Measurements from ENCODE around the gene SERPINF2.
A peak's percentile ranks its signal among the peaks of the same experiment; 100 is the strongest.
"Not testable (repeated sequence)": the region's sequence is repeated elsewhere in the genome, so short reads cannot be mapped to it uniquely, and the experiment has no call there.

SERPINF2 gene

DNA sequence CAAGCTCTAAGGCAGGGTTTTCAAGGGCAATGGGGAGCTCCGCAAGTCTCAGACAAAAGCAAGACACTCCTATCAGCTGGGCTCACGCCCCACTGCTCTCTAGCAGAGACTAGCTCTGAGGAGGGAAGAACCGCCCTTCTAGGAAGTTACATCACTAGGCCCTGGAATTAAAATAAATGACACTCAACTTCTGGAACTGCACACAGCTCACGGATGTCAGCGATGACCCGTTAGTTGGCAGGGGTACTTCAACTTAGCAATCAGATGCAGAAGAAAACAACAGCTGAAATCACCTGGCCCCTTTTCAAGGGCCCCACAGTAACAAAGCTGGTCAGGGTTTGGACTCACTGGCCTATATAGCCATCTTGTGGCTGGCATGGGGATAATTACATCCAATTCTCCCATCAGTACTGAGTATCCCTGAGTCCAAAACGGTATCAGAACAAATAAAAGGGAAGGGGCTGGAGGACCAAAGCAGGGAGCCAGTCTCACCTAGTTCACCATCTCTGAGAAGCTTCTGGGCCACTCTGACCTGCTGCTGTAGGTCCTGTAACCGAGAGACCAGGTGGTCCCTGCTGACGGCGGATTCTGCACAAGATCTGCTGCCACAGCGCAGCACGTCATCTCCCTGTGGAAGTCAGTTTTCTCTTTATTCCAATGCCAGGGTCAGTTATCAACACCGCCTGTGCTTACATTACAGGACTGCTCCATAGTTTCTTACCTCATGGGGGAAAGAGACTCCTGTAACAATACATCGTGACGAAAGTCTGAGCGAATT, 41.4 kb downstream of the SERPINF2 start:
- peak overlapping the region; percentile 65 for H3K27ac ChIP-seq
- DNase-seq (ENCODE audit: low read depth, low spot score) = no peak

DNA sequence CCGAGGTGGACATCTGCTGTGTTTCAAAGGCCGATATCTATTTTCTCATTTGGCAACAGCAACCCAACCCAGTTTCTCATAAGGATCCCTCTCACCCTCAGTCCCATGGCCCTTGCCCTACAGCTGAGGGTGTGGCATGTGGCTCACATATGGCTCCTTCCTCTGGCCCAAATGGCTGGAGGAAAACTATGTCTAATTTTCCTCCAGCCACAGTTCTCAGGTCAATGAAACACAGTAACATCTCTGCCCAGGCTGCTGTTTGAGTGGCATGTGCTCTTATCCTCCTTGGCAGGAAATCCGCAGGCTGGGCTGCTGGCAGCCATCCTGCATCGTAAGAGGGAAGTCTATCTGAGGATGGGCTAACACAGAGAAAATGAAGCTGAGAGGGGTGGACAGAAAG, 43.3 kb downstream of the SERPINF2 start:
- no peak overlapping the region for H3K27ac ChIP-seq
- no peak for DNase-seq (ENCODE audit: low read depth, low spot score)

DNA sequence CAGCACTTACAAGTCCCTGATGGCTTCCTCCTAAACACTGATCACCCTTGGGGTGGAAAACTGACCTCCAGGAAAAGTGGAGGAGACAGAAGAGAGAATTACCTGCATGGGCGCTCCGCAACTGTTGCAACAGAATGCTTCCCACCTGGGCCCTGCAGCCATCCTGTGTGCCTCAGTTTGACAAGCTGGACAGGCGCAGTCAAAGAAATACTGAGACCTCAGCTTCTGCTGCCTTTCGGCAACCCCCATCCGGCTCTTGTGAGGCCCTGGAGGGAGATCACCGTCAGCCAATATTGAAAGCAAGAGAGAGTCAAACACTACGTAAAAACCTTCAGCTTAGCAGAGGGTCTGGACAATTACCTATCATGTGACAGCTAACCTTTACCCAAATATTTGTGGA, 44.0 kb downstream of the SERPINF2 start:
- DNase-seq (ENCODE audit: low read depth, low spot score) = no peak
- no peak overlapping the region for H3K27ac ChIP-seq

DNA sequence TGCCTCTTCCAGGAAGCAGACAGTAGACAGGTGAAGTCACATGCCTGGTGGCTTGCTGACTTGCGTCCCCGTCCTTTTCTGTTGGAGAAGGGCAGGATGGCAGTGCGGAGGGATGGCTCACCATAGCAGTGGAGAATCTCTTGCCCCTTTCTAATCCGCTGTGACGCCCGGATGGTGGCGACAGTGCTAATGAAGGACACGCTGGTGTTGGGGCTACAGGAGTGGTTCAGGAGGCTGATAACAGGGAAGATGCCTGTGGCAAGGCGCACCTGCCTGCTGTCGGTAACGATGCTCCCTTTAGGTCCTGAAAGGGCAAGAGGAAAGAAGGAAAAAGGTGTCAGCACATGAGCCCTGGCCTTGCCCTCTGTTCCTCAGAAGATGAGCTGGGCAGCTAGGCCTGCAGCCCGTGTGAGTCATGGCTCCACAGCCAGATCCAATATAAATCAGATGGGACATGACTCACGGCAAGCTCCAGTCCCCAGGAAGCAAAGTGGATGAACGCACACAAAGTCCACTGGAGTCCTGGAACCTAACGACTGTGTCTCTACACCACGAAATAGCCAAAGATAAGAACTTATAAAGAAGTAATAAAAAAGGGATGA, 44.7 kb downstream of the SERPINF2 start:
- H3K27ac ChIP-seq = peak overlapping the region; percentile 48
- DNase-seq (ENCODE audit: low read depth, low spot score) = peak; percentile 54

DNA sequence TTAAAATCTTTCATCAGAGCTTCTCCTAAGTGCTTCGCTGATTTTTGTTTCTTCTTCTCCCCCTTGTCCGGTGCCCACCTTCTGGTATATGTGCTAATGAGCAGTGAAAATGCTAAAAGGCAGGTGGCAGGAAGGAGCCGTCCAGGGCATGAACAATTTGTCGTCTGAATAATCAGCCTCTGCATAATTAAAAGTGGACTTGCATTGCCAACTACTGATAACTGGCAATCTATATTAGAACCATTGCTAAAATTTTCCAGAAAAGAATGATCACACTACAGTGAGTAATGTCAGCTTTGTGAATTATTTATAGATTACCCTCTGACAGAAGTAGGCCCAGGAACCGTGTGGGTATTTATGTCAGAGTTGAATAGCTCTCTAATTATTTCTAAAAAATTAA, 47.3 kb downstream of the SERPINF2 start:
- H3K27ac ChIP-seq = no peak overlapping the region
- DNase-seq (ENCODE audit: low read depth, low spot score) = no peak

DNA sequence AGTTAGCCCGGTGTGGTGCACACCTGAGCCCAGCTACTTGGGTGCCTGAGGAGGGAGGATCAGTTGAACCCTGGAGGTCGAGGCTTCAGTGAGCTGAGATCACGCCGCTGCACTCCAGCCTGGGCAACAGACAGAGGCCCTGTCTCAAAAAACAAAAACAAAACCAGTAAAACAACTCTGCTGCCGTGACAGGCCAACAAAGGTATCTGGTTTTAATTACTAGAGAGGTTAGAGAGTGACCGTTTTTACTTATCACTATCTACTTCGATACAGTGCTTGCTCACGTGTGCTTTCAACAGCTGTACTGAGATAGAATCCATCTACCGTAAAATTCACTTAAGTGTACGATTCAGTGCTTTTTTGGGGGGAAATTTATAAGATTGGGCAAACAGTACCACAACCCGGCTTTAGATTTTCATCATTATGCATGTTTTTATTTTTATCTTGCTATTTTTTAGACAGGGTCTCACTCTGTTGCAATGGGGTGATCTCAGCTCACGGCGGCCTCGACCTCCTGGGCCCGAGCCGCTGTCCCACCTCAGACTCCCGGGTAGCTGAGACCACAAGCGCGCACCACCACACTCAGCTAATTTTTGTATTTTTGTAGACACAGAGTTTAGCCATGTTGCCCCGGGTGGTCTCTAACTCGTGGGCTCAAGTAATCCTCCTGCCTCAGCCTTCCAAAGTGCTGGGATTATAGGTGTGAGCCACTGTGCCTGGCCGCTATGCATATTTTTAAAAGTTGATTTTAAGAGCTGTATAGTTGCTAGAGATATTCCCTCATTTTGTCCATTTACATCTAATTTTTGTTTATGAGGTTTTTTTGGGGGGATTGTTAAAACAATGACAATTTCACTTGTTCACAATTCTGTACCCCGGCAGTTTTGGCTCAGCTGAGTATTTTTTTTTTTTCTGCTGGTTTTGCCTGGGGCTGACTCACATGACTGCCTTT, 50.1 kb downstream of the SERPINF2 start:
- H3K27ac ChIP-seq = peak overlapping the region; percentile 59
- no peak for DNase-seq (ENCODE audit: low read depth, low spot score)

DNA sequence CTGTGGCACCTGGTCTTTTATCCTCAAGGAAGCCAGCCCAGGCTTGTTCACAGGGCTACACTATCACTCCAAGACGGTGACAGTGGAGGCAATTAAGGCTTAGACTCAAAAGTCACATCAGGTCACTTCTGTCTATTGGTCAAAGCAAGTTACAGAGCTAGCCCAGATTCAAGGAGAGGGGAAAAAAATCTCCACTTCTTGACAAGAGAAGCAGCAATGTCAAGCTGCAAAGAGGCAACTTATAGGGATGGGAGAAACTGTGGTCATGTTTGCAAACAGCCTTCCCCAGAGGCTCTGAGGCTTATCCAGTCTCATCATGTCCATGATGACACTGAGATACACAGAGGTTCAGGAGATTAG, 50.8 kb downstream of the SERPINF2 start:
- peak overlapping the region; percentile 59 for H3K27ac ChIP-seq
- peak; percentile 31 for DNase-seq (ENCODE audit: low read depth, low spot score)

DNA sequence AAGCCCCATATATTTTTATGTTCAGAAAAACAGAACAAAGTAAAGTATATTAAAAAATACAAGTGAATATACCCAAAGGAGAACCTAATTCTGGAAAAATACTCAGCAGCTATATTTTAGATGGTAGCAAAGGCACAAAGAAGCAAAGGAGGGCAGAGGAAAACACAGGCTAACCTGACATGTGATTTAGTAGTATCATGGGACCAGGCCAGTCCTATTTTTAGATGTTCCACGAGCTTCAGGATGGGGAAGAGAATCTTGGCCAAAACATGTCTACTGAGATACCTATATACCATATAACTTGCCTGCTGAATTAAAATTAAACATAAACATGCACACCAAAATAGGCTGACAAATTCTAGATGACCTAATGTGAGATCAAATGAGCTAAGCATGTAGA, 54.1 kb downstream of the SERPINF2 start:
- no peak for DNase-seq (ENCODE audit: low read depth, low spot score)
- no peak overlapping the region for H3K27ac ChIP-seq

DNA sequence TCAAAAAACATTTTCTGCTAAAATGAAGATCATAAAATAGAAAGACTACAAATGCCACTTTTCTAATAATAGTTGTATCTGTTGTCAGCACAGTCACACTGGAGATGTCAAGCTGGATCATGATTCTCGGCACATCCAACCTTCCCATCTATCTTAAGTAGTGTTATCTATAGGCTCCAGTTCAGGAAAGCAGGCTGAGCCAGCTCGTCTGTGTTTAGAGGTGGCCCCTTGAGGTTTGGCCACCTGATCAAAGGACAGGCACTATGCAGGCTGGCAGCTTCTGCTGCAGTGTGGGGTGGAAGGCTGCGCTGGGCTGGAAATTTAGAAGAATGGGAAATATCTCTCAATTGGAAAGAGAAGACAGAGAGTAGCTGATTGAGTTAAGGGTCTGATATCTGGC, 54.7 kb downstream of the SERPINF2 start:
- DNase-seq (ENCODE audit: low read depth, low spot score) = no peak
- H3K27ac ChIP-seq = no peak overlapping the region

DNA sequence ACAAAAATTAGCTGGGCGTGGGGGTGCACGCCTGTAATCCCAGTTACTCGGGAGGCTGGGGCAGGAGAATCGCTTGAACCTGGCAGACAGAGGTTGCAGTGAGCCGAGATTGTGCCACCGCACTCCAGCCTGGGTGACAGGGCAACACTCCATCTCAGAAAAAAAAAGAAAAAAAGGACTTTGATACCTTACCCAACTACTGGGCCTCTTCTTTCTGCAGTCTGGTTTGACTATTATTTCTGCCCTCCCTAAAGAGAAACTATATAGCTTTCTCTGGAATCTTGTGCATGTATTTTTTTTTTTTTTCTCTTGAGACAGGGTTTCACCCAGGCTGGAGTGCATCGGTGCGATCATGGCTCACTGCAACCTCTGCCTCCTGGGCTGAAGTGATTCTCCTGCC, 55.2 kb downstream of the SERPINF2 start:
- not testable (repeated sequence) for DNase-seq (ENCODE audit: low read depth, low spot score); H3K27ac ChIP-seq

DNA sequence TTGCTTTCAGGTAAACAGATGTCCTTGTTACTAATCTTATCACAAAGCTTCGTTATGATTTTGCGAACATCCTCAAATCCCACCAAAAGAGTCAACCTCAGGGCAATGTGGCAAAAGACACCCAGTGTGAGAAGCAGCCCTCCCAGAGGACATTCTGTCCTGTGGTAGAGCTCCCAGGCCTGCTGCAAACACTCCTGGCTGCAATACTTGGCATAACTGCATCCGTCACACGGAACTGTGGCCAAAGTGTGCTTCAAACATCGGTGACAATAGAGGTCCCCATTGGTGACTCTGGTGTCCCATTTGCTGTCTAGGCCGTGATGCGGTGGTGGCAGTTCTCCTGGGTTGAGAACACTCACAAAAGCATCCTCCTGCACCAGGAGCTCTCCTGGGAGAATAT, 57.6 kb downstream of the SERPINF2 start:
- H3K27ac ChIP-seq = no peak overlapping the region
- no peak for DNase-seq (ENCODE audit: low read depth, low spot score)

DNA sequence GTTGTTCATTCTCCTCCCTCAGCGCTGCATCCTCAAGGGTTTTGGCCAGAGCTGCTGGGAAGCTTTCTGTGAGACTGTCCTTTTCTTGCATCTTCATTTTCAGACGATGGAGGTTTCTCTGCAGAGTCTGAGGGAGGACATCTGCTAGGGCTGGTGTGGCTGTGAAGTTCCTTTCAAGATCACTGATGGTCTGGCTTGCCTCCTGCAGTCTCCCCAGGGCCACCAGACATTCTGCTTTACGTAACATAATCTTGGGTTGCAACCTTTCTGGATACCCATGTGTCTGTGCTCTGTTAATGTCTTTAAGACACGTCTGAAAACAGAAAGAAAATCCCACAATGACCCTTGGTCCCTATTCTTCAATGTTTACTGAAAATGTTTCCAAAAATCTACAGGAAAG, 58.0 kb downstream of the SERPINF2 start:
- DNase-seq (ENCODE audit: low read depth, low spot score) = no peak
- H3K27ac ChIP-seq = no peak overlapping the region

DNA sequence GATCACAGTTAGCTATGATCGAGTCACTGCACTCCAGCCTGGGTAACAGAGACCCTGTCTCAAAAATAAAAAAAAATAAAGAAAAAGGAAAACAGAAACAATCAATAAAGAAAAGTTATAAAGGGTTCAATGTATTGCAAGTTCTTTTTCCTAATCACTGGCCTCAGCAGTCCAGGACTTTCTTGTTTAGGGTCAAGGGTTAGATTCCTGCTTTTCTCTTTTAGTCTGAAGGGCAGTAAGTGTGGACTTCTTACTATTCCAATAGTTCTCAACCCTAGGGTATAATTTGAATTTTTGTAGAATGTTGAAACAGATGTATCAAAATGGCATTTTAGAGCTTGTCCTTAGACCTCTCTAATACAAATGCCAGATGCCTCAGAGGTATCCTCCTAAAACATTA, 59.8 kb downstream of the SERPINF2 start:
- H3K27ac ChIP-seq = no peak overlapping the region
- DNase-seq (ENCODE audit: low read depth, low spot score) = no peak

DNA sequence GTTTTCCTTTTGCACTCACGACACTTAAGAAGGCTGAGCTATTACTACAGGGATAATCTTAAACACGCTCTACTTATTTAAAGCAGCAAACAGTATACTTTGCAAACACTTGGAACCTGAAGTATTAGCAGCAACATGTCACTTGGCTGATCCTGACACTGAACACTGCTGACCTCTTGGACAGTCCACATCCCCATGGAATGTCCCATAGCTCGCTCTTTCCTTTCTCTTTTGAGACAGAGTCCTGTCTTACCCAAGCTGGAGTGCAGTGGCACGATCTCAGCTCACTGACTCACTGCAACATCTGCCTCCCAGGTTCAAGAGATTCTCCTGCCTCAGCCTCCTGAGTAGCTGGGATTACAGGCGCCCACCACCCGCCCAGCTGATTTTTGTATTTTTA, 60.6 kb downstream of the SERPINF2 start:
- no peak overlapping the region for H3K27ac ChIP-seq
- DNase-seq (ENCODE audit: low read depth, low spot score) = no peak
